Measurements from ENCODE around the gene SURF6.

SURF6 gene

DNA sequence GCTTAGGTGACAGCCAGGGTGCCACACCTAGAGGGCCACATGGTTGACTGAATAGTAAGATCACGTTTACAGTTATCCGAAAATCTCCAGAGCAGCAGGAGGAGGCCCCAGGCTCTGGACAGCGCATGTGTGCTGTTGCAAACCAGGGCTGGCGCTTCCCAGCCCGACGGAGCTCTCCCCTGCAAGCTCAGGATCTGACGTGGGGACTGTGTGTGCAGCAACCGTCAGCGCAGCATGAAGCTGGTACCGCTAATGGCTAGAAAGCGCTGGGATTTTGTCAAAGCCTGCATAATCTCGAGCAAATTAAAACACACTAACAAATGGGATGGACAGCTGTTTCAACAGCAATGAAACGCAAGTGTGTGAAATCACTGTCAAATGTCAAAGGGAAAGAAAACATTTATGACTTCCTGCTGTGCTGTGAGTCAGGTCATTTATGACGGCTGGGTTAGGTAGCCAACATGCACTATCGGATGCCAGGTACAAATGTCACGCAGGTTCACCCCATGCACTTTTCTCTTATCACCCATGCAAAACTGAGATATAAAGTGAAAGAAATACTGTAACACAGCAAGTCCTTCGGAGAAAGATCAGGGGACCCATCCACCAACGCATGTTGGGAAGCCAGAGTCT is 32.4 kb upstream of the SURF6 start:
- DNase-seq (ENCODE audit: low read depth in 2 of 2) = no peak

DNA sequence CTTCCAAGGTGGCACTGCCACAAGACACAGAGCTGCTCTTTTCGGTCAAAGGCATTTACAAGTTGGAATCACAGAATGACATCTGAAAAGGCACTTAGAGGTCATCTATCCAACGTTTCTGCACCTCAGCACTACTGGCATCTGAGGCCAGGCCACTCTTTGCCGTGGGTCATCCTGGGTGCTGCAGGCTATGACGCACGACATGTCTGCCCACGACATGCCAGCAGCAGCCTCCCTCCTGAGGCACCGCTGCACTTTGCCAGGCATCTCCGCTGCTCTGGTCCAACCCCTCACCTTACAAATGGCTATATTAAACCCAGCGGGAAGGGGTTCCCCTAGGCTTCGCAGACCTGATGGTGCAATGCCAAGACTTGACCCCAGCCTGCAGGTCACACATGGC is 31.8 kb upstream of the SURF6 start:
- no peak for DNase-seq (ENCODE audit: low read depth in 2 of 2)

DNA sequence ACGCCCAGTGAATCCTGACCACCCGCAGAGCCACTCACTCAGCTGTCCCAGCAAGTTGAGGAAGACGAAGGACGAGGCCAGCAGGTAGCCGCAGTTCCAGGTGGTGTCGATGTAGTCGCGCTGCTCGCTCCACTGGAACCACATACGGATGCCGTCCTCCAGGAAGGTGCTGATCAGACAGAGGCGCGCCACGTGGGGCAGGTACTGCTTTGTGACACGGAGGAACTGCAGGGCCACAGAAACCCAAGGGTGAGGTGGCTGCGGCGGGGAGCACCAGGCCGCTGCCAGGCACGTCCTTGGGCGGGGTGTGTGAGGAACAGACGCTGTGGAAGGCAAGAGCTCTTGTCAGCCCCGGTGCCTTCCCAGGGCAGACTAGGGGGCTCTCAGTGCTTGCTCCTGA is 31.2 kb upstream of the SURF6 start:
- DNase-seq (ENCODE audit: low read depth in 2 of 2) = no peak

DNA sequence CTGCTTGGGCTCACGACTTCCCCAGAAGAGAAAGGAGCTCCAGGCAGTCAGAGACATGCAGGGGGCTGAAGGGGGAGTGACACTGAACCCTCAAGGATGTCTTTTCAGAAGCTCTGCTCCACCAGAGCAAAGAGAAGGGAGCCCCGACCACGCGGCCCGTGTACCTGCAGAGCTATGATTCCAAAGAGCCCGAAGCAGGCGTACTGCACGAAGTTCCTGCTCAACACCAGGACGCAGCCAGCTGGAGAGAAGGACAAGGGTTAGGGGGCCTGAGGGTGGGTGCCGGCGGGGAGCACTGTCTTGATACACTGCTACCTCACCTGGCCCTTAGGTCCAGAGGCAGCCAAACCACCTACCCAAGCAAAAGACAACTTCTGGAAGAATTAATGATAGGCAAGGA is 30.4 kb upstream of the SURF6 start:
- no peak for DNase-seq (ENCODE audit: low read depth in 2 of 2)

DNA sequence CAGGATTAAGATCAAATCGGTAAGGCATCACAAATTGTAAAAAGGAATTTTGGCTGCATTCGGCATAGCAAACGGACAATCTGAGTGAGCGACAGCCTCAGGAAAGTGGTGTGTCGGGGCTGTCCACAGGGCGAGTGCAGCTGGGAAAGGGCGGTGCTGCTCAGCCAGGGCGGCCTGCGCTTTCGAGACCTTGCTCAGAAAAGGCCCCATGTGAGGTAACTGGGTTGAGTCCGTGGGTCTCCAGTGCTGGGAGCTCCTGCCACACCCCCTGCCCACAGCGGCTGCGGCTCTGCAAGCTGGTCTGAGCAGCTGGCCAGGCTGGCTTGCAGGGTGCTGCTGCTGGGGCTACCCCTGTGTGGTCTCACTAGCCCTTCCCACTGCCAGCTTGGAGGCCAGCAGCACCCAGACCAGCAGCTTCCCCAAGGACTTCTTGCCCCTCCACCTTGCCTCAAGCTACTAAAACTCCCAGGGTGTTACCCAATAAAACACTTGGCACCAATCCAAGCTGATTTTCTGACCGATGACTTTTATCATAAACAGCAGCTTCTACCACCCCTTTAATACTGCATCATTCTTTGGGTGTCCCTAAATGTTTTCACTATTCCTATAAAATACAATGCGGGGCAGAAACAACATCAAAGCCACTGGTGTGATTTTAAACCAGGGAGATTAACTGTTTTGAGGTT is 26.5 kb upstream of the SURF6 start:
- no peak for DNase-seq (ENCODE audit: low read depth in 2 of 2)

DNA sequence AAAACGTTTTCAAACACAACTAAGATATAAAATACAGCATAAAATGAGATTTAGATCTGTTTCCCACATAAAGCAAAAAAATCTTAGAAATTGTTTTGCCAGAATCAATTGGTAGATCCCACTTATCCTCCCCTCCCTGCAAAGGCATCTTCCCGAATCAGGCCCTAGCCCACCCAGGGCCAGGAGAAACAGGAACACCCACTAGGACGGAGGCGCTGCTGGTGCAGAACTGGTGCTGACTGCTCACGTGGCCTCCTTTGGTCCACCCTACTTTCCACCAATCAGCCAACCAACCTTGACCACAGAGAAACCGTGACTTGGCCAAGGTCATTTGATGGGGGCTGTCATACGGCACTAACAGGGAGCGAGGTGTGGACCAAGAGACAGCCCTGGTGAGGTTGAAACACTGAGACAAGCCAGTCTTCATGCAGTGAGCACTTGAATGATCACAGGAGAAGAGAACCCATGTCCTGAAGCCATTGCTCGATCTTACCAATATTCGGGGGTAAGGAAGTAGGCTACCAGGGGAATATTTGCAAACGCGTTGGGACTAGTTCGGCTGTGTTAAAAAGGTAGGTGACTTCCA is 25.6 kb upstream of the SURF6 start:
- no peak for DNase-seq (ENCODE audit: low read depth in 2 of 2)

DNA sequence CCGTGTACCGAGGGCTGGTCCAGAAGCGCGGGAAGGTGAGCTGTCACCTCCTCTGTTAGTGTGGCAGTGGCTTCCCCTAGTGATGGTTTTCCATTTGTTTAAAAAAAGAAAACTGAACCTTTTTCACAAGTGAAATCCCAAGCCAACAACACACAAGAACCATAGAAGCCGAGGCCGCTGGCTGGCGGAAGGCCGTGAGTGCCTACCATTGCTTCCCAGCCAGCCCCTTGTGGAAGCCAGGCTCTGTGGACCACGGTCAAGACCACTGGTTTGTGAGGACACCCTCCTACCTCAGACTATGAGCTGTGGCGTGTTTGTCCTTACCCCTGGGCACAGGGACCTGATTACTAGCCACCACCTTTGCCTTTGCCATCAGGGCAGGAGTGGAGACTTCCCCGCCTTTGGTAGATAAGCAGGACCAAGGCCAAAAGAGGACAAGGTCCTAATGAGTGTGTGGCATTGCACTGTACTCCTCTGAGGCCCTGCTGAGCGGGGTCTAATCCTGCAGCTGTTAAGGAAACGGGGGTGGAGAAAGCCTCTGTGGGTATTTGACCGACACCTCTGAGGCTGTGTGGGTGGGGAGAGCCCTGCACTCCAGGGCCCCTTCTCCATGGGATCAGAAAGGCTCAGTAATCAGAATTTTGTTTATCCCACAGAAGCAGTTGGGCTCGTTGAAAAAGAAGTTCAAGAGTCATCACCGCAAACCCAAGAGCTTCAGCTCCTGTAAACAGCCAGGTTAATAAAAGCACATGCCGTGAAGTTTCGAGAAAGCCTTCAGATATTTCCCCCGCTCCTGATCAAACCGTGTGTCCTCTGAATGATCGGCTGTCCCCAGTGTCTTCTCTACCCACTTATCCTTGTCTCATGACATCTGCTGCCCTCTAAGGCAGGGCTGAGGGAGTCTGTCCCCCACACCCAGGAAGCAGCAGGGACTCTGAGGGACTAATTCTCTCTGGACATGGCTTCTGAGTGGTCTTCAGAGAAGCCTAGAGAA is 24.7 kb upstream of the SURF6 start:
- no peak for DNase-seq (ENCODE audit: low read depth in 2 of 2)

DNA sequence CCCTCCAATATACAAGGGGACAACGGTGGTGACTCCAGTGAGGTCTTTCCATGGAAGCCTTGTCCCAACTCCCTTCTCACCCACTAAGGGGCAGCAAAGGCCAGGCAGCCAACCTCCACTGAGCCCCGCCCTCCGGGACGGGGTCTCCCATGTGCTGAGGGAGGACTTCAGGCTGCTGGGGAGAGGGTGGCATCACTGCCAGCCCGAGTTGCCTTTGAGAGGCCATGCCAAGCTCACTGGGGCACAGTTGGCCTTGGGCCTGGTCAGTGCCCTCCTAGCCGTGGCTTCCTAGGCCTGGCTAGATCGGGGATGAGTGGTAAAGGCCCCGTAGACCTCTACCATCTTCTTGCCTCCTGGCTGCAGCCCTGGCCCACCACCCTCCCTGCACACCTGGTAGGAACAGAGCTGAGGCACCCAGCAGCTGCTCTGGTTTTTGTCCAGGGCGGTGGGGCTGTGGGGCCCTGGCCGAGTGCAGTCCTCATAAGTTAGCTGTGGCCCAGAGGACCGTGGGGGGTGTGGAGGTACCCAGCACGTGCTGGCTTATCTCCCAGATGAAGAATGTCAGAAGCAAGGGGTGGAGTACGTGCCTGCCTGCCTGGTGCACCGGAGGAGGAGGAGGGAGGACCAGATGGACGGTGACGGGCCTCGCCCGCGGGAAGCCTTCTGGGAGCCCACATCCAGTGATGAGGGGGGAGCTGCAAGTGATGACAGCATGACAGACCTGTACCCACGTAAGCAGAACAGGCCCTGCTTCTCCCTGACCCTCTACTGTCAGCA is 23.6 kb upstream of the SURF6 start:
- no peak for DNase-seq (ENCODE audit: low read depth in 2 of 2)

DNA sequence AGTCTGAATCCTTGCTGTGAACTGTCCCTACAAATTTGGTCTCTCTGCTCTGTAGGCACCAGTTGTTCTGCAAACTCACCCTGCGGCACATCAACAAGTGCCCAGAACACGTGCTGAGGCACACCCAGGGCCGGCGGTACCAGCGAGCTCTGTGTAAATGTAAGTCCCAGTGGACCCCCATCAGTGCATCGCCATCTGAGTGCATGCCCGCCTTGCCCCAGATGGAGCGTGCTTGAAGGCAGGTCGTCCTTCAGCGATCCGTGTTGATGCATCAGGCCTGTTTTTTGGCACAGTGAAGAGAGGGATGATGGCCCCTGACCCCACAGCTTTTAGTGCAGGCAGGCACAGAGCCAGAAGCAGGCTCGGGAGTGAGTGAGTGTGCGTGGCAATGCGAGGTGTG is 21.7 kb upstream of the SURF6 start:
- DNase-seq (ENCODE audit: low read depth in 2 of 2) = no peak

DNA sequence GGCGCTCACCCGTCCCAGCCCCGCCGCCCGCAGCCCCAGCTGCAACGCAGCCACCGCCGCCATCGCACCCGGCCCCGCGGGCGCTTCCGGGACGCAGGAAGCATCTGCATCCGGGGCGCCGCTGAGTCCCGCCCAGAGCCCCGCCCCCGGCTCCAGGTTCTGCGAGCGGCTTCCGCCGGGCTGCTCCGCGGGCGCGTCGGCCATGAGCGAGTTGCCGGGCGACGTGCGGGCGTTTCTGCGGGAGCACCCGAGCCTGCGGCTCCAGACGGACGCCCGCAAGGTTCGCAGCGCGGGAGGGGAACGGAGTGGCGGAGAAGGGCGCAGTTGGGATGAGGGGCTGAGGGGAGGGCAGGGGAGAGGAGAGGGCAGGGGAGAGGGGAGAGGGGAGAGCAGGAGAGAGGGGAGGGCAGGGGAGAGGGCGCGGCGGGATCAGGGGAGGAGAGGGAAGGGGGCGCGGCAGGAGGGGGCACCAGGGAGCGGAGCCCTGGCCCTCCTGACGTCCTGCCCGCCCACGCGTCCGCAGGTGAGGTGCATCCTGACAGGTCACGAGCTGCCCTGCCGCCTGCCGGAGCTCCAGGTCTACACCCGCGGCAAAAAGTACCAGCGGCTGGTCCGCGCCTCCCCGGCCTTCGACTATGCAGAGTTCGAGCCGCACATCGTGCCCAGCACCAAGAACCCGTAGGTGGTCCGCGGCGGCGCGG is 20.6 kb upstream of the SURF6 start, which contains the start of the genes SURF1 and SURF2:
Gene SURF1 (minus strand): TSS at position 97 of the 701 bp plus-strand sequence. CDS start 34 bp downstream, at position 63.
Gene SURF2 (plus strand): TSS at position 160 of the 701 bp plus-strand sequence. CDS start 43 bp downstream, at position 203.
- peak; percentile 63 to 89 for DNase-seq (ENCODE audit: low read depth in 2 of 2)

DNA sequence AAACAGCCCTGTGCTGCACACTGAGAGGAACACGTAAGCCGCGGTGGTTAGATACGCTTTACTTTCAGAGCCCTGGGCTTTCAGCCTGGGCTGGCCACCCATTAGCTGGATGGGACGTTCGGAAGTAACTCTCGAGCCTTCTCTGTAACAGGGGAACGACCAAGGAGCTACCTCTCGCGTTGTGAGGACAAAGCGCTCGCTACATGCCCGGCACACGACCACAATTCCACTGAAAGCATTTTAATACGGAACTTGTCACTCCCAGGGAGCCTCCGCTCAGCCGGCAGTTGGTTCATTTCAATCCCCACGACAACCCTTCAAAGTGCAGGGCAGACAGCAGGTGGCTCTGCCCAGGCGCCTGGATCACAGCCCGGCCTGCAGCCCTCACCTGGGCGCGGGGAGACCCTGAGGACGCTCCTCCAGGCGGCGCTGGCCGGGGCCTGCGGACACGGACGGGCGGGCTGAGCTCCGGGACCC is 19.9 kb upstream of the SURF6 start:
- DNase-seq (ENCODE audit: low read depth in 2 of 2) = no peak

DNA sequence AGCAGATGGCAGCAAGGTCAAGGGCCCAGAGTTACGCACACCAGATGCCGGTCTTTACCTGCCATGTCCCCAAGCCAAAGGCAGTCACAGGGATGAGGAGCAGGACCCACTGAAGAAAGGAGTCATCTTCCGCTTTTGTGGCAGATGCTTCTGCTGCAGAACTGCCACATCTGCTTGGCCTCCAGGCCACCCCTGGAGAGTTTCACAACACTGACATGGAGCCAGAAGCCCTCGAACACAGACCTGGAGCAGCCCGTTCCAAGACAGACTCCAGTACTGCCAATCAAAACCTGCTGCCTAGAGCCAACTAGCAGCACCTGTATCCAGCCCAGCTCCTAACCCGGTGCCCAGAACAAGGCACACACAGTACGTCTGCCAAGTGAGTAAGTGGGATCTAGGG is 18.8 kb upstream of the SURF6 start:
- DNase-seq (ENCODE audit: low read depth in 2 of 2) = no peak

DNA sequence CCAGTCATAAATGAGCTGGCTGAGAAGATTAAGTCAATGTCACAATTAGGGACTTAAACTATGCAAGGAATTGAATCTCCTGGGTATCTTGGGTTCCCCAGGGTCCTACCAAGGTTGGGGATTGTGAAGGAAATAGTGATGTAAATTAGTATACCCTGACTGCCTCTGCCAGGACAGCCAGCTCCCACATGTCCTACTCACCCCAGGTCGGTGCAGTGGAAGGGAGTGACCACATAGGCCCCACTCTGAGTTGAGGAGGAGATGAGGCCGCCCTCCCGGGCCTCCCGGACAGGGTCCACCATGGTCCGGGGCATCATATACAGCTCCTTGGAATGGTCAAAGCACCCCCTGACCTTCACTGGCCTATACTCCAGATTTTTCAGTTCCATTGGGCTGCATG is 17.6 kb upstream of the SURF6 start:
- no peak for DNase-seq (ENCODE audit: low read depth in 2 of 2)

DNA sequence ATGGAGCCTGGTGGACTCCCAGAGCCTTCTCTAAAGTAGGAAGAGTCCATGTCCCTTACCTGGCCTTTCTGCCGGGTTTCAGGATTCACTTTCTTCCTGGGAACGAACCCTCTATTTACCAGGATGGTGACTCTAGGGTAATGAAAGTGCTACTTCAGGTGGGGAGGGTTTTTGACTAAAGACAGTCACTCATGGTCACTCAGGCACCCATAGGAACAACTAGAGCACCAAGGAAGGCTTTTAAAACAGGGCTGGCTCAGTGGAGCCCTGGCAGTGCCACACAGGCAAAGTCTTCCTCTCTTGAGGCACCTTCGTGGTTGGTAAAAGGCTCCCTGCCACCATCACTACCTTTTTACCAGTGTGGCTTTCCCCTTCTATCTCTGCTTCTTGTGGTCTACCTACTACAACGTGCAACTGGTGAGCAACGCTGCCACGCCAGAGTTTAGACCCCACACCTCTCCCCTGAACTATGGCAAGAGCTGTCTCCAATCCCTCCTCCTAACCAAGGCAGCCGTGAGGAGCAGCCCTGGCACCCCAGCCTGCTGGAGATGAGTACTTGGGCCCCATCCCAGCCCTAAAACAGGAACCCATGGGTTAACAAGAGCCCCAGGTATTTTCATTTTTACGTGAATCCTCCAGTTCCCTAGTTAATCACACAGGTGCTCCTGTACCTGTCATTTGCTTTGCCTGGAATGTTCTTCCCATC is 16.8 kb upstream of the SURF6 start:
- no peak for DNase-seq (ENCODE audit: low read depth in 2 of 2)

DNA sequence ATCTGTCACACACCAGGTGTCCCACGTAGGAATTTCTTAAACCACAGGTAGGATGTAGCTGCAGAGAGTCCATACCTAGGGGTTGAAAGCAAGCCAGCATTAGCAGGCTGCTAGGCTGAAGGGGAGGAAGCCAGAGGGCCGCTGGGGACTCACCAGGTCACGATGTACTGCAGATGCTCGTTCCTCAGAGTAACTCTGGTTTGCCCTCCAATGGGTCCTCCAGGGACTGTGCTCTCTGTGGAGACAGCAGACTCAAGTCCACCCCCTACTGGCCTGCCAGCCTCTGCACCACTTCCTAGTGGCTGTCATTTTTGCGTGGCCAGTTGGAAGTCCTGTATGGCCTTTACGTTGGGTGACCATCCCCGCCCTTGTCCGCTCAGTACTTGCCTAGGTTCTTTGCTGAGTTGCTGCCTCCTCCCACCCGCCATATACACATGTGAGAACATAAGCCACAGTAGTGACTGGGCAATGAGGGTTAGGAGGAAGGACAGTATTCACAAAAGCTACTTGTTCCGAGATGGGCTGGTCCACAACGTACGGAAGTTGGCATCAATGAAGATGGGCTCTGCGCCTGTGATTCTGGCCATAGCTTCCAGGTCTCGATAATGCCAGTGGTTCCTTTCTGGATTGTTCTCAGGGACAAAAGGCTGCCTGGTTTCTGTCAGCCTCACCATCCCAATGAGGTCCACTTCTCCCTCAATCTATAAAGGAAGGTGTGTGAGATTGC is 16.1 kb upstream of the SURF6 start:
- DNase-seq (ENCODE audit: low read depth in 2 of 2) = no peak

DNA sequence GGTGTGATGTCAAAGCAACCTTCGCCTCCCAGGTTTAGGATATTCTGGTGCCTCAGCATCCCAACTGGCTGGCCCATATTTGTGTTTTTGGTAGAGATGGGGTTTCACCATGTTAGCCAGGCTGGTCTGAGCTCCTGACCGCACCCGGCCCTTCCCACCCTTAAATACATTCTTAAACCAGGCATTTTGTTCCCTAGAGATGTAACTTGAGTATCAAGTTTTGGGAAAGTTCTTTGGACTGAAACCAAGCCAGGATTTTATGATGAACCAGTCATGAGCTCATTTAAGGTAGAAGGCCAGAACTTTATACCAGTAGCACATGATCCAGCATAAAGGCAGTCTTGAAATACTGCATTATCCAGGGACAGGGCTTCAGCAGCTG is 15.5 kb upstream of the SURF6 start:
- no peak for DNase-seq (ENCODE audit: low read depth in 2 of 2)

DNA sequence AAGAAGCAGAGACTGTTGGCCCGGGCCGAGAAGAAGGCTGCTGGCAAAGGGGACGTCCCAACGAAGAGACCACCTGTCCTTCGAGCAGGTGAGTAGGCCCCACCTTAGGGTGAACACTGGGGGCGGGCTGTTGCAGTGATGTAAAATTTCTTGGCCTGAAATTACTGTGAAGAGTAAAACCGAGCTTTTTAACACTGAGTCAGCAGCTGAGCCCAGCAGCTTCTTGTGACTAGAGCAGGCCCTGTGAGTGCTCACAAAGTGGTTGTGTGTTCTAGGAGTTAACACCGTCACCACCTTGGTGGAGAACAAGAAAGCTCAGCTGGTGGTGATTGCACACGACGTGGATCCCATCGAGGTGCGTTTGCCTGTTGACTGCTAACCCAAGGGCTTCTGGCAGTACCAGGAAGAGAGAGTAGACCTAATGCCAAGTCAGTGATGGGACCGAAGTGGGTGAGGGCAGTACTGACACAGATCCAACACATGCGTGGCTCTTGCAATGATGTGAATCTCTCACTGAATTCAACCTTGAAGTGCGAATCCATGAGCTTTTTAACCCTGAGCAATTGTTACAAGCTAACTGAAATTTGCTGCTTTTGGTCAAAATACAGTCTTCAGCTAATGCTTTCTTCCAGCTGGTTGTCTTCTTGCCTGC is 14.1 kb upstream of the SURF6 start:
- no peak for DNase-seq (ENCODE audit: low read depth in 2 of 2)

DNA sequence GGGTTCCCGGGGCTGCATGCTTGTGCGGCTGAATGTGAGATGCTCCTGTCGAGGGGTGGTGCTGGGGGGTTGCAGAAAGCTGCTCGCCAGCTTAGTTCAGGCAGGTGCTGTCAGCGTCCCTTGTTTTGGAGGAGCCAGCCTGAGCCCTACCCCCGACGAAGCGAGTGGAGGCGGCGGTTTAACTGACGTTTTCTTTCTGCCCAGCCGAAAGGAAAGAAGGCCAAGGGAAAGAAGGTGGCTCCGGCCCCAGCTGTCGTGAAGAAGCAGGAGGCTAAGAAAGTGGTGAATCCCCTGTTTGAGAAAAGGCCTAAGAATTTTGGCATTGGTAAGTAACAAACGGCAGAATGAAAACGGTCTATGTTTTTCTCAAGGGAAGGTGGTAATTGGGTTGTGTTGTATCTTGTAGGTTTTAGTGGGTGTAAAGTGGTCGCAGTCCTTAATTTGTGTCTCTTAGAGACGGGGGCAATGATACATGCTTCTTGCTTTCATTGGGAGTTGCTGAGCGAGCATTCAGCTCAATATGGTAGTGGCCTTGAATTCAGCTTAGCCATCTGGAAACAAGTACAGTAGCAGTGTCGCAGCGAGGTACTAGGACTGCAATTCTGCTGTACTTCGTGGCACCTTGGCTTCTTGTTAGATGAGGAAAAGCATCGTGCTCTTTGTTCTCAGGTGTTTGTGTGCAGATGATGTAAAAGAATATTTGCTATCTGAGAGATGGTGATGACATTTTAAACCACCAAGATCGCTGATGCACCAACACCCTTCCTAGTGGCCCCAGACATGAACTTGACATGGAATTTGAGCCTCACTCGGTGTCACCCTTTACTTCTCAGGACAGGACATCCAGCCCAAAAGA is 13.0 kb upstream of the SURF6 start:
- no peak for DNase-seq (ENCODE audit: low read depth in 2 of 2)
